Transverse colon (tissue), 4 donors: ENCODE results near the gene ANGEL1. TPM values are rescaled to one million over a fixed set of nuclear protein-coding genes. Genes with fewer than 3 reads are reported as not detected.

ENCODE experiments used
- DNase-seq: peaks from one replicate; pipeline ENCODE4 v3.0.0-alpha.2; 2019
- H3K27ac ChIP-seq, 4 donors: fragments of 200-600 bp; sonication (generic); 2 replicates each; pipeline ENCODE4 v1.5.1; 2016 to 2018; ENCODE audit warnings: inconsistent platforms in 4 of 4
- H3K27me3 ChIP-seq: fragments of 200-600 bp; sonication (generic); 2 replicates; pipeline ENCODE4 v1.5.1; 2017; ENCODE audit warnings: inconsistent platforms
- H3K36me3 ChIP-seq, 4 donors: fragments of 200-600 bp; sonication (generic); 2 replicates each; pipeline ENCODE4 v1.5.1; 2017 to 2019; ENCODE audit warnings: inconsistent platforms in 4 of 4
- H3K4me1 ChIP-seq, 4 donors: fragments of 200-600 bp; sonication (generic); 2 replicates each; pipeline ENCODE4 v1.5.1; 2017 to 2020; ENCODE audit warnings: inconsistent platforms in 4 of 4
- H3K4me3 ChIP-seq, 4 donors: fragments of 200-600 bp; sonication (generic); 1 replicate in 1 of 4; 2 replicates in 3 of 4; pipeline versions ENCODE4 v1.5.1 to v1.6.1; 2017 to 2019; ENCODE audit warnings: inconsistent platforms in 4 of 4
- H3K9me3 ChIP-seq, 2 donors: fragments of 200-600 bp; sonication (generic); 2 replicates each; pipeline ENCODE4 v1.5.1; 2017 to 2019; ENCODE audit warnings: inconsistent platforms in 2 of 2
- EP300 ChIP-seq: sonication (generic); formaldehyde crosslinking; IDR thresholded peaks from one replicate; pipeline ENCODE4 v1.6.1; 2017; ENCODE audit warnings: antibody characterized with exemption, low read depth
- POLR2A ChIP-seq: fragments of 450-650 bp; IDR thresholded peaks from one replicate; pipeline ENCODE4 v1.6.1; 2016; ENCODE audit warnings: antibody characterized with exemption, mild to moderate bottlenecking, moderate library complexity
- POLR2AphosphoS5 ChIP-seq, 3 donors: sonication (generic); formaldehyde crosslinking; IDR thresholded peaks; one replicate each; pipeline ENCODE4 v1.6.1; 2016; ENCODE audit warnings: antibody characterized with exemption in 3 of 3
- WGBS, 2 donors: methylation state at CpG; one replicate each; pipeline ENCODE4 v1.1.5; 2018; ENCODE audit warnings: low coverage in 1 of 2; 5-methylcytosine and 5-hydroxymethylcytosine counted together
- in situ Hi-C, 4 donors: fragments of 200-750 bp; cut with MboI; loops; one replicate each; pipeline versions ENCODE4 v1.15.0 to v1.15.1; 2017; ENCODE audit warnings: low sequenced_read_pairs in 3 of 4, low pct_ligation_motif_present in 1 of 4, low pct_unique_long_range_greater_than_20kb in 1 of 4
- intact Hi-C: fragments of 100-400 bp; cut with DNase I; formaldehyde crosslinking; loops from one replicate; pipeline ENCODE4 v1.15.1; 2023; ENCODE audit warnings: low total_unique reads
- total RNA-seq, 4 donors: library from RNA; depleted of rRNA; stranded (reverse); fragments of >200 nt; gene quantifications; one replicate each; pipeline ENCODE4 v1.1.0, GENCODE V29; 2016
- TF ChIP-seq, protein P1 (sequence below), 5 experiments: fragments of 200-600 bp in 3 of 5; fragments of 450-650 bp in 2 of 5; sonication (generic) in 3 of 5; IDR thresholded peaks; 1 replicate in 2 of 5; 2 replicates in 3 of 5; pipeline ENCODE4 v1.5.1; 2016 to 2017; ENCODE audit warnings: antibody characterized with exemption in 5 of 5, inconsistent platforms in 3 of 5, mild to moderate bottlenecking in 2 of 5, moderate library complexity in 1 of 5

Gene ANGEL1
- total RNA-seq, 4 donors from 2014 or later = 8.9 to 17.5 (median 10.0) TPM

DNA sequence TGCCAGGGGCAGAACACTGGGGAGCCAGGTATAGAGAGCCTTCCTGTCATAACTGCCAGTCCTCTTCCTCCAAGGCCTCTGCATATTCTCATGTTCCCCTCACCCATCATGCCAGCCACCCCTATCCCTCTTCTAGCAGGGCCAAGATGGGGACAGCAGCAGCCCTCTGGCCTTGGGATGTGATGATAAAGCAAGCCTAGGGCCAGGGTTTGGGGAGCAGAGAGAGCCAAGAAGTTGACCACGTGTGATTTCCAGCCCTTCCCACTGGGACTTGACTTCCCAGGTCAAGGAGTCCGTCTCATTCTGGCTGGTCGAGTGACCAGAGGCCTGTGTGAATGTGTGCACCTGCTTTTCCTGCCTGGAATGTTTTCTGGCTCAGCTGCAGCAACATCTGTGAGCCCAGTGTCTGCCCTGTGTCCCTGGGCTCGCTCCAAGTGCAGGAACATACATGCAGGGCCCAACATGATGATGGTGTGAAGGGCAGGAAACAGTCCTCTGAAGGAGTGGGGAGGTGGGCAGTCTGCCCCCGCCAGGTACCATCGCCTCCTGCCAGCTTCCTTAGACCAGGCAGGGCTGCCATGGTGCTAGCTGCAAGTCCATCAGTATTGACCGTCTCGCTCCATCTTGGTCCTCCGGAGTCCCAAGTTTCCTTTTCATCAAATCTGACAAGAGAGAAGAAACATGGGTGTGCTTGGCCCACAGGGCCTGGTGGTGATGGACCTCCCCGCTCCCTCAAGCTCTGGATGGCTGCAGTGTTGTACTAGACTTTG is 30.4 kb downstream of the ANGEL1 start:
- Histone ChIP-seq H3K36me3 (peaks cover 0 to 6% (median under 1%) of the 10 kb centered on the region in 4 donors), H3K9me3 (no peaks in the 10 kb centered on the region), H3K27ac (no peak overlapping the region), H3K4me3 (no peak overlapping the region), H3K27me3 (no peaks in the 10 kb centered on the region), H3K4me1 (peaks cover 0 to 8% (median 0%) of the 10 kb centered on the region in 4 donors)
- intact Hi-C loops (loop anchor here (10.0 kb wide), 1 partner anchor 67 kb away; no protein-coding TSS in a partner anchor), in situ Hi-C loops (loop anchor here in 2 of 4 donors (10.0 kb wide), 1 partner anchor 67 kb away; no protein-coding TSS in a partner anchor)
- 82% methylated on average over 10 of the region's 10 CpGs; no CpG with 5 or more reads in 1 of the 2 donors for WGBS, 2 donors
- DNase-seq = no peak
- TF ChIP-seq, protein P1, sequence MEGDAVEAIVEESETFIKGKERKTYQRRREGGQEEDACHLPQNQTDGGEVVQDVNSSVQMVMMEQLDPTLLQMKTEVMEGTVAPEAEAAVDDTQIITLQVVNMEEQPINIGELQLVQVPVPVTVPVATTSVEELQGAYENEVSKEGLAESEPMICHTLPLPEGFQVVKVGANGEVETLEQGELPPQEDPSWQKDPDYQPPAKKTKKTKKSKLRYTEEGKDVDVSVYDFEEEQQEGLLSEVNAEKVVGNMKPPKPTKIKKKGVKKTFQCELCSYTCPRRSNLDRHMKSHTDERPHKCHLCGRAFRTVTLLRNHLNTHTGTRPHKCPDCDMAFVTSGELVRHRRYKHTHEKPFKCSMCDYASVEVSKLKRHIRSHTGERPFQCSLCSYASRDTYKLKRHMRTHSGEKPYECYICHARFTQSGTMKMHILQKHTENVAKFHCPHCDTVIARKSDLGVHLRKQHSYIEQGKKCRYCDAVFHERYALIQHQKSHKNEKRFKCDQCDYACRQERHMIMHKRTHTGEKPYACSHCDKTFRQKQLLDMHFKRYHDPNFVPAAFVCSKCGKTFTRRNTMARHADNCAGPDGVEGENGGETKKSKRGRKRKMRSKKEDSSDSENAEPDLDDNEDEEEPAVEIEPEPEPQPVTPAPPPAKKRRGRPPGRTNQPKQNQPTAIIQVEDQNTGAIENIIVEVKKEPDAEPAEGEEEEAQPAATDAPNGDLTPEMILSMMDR (IDR thresholded peaks at IDR 0.05) = no peak
- no peak for TF ChIP-seq POLR2A
- no peak for TF ChIP-seq POLR2AphosphoS5 (IDR thresholded peaks at IDR 0.05)
- TF ChIP-seq EP300 = no peak

DNA sequence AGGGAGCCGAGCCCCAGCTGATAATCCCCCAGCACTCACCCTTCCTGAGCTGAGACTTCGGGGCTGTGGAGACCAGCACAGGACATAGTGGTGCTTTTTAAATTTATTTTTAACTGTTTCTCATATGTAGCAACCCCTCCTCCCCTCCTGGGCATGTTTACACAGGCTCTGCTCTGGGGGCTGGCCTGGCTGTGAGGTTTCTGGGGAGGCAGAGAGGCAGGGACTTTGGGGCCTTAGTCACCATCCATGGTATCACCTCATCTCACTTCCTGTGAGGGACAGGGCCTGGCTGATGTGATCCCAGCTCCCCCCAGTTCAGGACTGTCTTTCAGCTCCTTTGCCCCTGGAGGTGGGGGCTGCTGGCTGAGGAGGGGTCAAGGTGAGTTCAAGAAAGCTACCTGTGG is 31.0 kb downstream of the ANGEL1 start:
- TF ChIP-seq POLR2AphosphoS5 (IDR thresholded peaks at IDR 0.05) (no peak), POLR2A (no peak), EP300 (no peak)
- TF ChIP-seq, protein P1 (IDR thresholded peaks at IDR 0.05) = no peak
- Histone ChIP-seq H3K4me3 (no peak overlapping the region), H3K4me1 (peaks cover 0 to 8% (median 0%) of the 10 kb centered on the region in 4 donors), H3K27ac (no peak overlapping the region), H3K9me3 (no peaks in the 10 kb centered on the region), H3K27me3 (no peaks in the 10 kb centered on the region), H3K36me3 (no peaks in the 10 kb centered on the region)
- 64 to 100% methylated on average over 2 of the region's 2 CpGs for WGBS, 2 donors
- in situ Hi-C loops = loop anchor here in 2 of 4 donors (10.0 kb wide), 1 partner anchor 67 kb away; no protein-coding TSS in a partner anchor
- intact Hi-C loops = loop anchor here (10.0 kb wide), 1 partner anchor 67 kb away; no protein-coding TSS in a partner anchor
- no peak for DNase-seq

DNA sequence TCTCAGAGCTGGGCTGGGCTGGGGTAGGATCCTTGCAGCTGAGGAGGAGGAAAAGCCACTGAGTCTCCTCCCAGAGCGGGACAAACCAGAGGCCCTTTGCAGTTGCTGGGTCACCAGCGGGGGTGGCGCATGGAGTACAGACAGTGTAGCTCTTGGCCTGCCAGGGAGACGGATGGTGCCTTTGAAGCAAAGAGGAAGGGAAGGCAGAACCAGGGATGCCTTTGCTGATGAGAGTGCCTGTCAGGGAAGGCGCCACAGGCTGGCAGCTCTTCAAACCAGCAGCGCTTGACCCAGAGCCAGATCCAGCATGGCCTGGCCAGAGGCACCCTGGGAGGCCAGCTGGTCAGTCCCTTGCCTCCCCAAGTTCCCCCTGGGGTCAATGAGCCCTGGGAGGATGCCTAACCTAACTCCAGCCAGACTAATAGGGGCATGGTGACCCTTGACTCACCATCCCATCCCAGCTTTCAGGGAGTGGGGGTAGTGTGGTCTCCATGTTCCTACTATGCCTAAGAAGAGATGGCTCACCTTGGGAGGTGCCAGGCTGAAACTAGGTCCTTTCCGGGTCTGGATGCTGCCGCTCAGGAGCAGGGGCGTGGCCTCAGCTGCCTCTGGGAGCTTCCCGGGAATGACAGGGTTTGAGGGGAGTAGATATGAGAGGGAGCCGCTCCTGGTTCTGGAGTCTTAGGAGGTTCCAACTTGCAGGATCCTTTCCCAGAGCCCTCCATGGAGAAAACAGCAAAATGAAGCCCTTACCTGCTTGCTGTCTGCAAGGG is 31.6 kb downstream of the ANGEL1 start:
- in situ Hi-C loops = loop anchor here in 2 of 4 donors (10.0 kb wide), 1 partner anchor 66 kb away; no protein-coding TSS in a partner anchor
- no peak for TF ChIP-seq EP300
- no peak for TF ChIP-seq POLR2AphosphoS5 (IDR thresholded peaks at IDR 0.05)
- TF ChIP-seq POLR2A = no peak
- TF ChIP-seq, protein P1 (IDR thresholded peaks at IDR 0.05) = no peak
- no peak for DNase-seq
- Histone ChIP-seq H3K4me1 (peaks cover 0 to 8% (median 0%) of the 10 kb centered on the region in 4 donors), H3K36me3 (no peaks in the 10 kb centered on the region), H3K27me3 (no peaks in the 10 kb centered on the region), H3K27ac (no peak overlapping the region), H3K9me3 (no peaks in the 10 kb centered on the region), H3K4me3 (no peak overlapping the region)
- intact Hi-C loops = loop anchor here (10.0 kb wide), 1 partner anchor 66 kb away; no protein-coding TSS in a partner anchor
- WGBS, 2 donors = 61 to 92% methylated on average over 3 to 11 of the region's 11 CpGs

DNA sequence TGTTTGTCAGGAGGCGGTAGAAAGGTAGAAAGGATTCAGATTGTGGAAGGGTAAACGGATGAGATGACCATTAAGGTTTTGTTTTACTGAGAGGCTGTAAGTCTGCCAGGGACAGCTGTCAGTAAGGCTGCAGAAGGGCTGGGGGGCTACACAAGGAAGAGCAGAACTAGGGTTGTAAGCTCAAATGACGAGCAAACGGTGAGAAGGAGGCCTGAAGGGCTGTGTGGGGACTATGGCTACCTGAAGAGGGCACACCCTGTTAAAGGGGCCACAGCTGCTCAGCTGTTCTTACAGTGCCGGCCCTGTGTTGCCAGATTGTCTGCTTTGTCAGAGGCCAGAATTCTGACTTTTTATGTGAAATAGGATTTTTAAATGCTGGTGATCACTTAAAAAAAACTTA is 32.3 kb downstream of the ANGEL1 start:
- 53 to 72% methylated on average over 5 of the region's 5 CpGs for WGBS, 2 donors
- Histone ChIP-seq H3K4me1 (peaks cover 0 to 8% (median 0%) of the 10 kb centered on the region in 4 donors), H3K36me3 (no peaks in the 10 kb centered on the region), H3K4me3 (no peak overlapping the region), H3K9me3 (no peaks in the 10 kb centered on the region), H3K27ac (no peak overlapping the region), H3K27me3 (no peaks in the 10 kb centered on the region)
- intact Hi-C loops (loop anchor here (10.0 kb wide), 1 partner anchor 66 kb away; no protein-coding TSS in a partner anchor), in situ Hi-C loops (loop anchor here in 2 of 4 donors (10.0 kb wide), 1 partner anchor 66 kb away; no protein-coding TSS in a partner anchor)
- DNase-seq = no peak
- TF ChIP-seq POLR2AphosphoS5 (IDR thresholded peaks at IDR 0.05) (no peak), EP300 (no peak), POLR2A (no peak)
- TF ChIP-seq, protein P1 (IDR thresholded peaks at IDR 0.05) = no peak
